GM18519 (cell line): ENCODE results near the gene CACNA2D4.

Experiments
- ATAC-seq: cut with Tn5 transposase; IDR thresholded peaks from one replicate; pipeline ENCODE4 v1.9.1; 2021; ENCODE audit warnings: mild to moderate bottlenecking, moderate library complexity; ENCODE audit not compliant: unreplicated experiment, low FRiP score

The CACNA2D4 gene

GRCh38 chr12:1794440-1795090 lies 123.9 kb downstream of the CACNA2D4 start:
- ATAC-seq, result no peak

DNA sequence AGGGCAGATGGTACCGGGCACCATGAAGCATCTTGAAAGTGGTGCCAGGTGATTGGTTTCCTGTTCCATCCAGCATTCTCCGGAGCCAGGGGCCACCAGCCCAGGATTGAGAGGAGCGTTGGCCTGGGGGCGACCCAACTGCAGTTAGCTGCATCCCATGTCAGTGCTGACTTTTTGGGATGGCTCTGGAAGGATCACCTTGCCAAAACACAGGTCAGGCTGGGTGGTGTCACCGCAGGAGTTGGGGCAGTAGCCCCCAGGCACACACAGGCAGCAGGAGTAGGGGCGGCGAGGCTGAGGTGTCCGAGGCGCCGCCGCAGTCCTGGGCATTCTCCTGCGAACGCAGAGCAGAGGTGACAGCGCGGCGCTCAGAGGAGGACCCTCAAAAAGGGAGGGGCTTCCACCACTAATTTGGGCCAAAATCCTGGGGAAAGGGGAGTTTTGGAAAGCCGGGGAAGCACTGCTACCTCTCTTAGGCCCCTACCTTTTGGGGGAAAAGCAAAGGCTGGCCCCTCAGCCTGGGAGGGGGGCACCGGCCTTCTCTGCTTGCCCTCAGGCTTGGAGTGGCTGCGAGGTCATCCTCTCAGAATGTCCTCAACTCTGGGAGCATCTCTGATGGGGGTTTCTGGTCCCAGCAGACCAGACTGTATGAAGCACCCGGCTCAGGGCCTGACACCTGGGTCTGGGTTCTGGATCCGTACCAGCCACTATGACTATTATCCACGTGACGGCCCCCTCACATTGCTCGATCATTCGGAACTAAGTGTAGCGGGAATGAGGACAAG lies 124.8 kb downstream of the CACNA2D4 start:
- no peak for ATAC-seq

- ATAC-seq, result no peak
These were observed 126.0 kb downstream of the CACNA2D4 start for GRCh38 chr12:1792406-1792805.

- no peak for ATAC-seq
These were observed 127.2 kb downstream of the CACNA2D4 start for GRCh38 chr12:1791104-1791841.

DNA sequence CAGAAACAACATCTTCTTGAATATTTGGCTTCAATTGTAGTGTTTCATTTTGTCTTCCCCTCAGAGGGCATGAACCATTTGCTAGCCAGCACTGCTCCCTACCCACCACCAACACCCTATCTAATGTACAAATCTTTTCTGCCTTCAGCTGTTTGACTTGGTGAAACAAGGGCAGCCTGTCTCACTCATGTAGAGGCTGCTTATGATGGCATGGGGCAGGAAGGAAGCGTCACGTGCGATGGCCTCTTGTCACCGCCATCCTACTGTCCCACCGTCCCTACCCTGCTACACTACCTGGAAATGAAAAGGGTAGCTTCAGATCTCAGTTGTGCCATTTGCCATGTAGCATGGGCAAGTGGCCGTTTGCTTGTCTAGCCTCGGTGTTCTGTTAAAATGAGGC lies 128.0 kb downstream of the CACNA2D4 start:
- no peak for ATAC-seq

GRCh38 chr12:1787714-1788113 lies 130.7 kb downstream of the CACNA2D4 start:
- no peak for ATAC-seq

GRCh38 chr12:1782215-1782614 lies 136.2 kb downstream of the CACNA2D4 start:
- no peak for ATAC-seq

GRCh38 chr12:1781772-1782171 lies 136.7 kb downstream of the CACNA2D4 start:
- ATAC-seq, result no peak

DNA sequence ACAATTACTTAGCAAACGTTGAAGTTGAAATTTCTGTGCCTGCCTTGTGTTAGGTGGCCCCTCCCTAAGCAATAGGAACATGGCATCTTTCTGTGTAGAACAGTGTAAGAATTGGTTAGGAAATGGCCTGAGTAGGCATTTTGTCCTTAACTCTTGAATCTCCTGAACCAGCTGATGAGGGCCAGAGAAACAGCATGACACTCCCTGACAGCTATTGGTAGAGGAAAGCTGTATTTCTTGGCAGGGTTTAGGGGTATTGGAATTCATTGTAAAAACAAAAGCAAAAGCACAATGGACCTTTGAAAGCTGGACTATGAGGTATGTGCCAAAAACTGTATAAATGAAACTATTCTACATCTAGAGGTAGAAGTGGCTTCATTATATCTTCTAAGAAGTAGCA lies 138.7 kb downstream of the CACNA2D4 start:
- ATAC-seq, result no peak

GRCh38 chr12:1778911-1779310 lies 139.5 kb downstream of the CACNA2D4 start:
- ATAC-seq, result no peak

DNA sequence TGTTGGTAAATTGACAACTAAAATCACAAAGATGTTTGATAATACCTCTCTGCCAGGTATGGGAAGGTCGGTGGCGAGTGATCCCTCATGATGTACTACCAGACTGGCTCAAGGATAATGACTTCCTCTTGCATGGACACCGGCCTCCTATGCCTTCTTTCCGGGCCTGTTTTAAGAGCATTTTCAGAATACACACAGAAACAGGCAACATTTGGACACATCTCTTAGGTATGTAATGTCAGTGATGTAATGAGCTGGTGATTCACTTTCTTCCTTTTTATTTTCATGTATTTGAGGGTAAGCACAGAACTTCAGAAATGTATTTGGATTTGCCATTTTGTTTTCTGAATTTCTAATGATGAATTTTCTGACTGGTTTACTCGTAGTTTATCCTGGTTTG lies 140.7 kb downstream of the CACNA2D4 start:
- ATAC-seq, result no peak

GRCh38 chr12:1776170-1776921 lies 142.1 kb downstream of the CACNA2D4 start:
- no peak for ATAC-seq

- ATAC-seq, result no peak
These were observed 144.4 kb downstream of the CACNA2D4 start for GRCh38 chr12:1773937-1774655.

GRCh38 chr12:1769809-1770494 lies 148.5 kb downstream of the CACNA2D4 start:
- ATAC-seq, result no peak

- no peak for ATAC-seq
These were observed 149.8 kb downstream of the CACNA2D4 start for GRCh38 chr12:1768615-1769014.

GRCh38 chr12:1767407-1768090 lies 150.9 kb downstream of the CACNA2D4 start:
- no peak for ATAC-seq

DNA sequence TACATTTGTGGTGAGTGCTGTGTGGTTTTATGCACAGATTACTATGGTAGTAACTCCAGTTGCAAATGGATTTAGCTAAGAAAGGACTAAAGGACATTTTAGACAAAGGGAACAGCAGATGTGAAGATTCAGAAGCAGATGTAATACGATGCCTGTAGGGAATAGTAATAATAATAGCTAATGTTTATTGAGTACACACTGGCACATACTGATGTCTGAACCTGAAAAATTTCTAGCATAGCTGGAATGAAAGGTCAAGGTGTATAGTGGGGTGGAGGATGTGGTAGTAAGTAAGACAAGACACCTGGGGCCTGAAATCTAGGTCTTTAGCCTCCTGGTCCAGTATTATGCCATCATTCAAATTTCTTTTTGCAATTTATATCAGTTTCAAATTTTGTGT lies 152.3 kb downstream of the CACNA2D4 start:
- no peak for ATAC-seq

DNA sequence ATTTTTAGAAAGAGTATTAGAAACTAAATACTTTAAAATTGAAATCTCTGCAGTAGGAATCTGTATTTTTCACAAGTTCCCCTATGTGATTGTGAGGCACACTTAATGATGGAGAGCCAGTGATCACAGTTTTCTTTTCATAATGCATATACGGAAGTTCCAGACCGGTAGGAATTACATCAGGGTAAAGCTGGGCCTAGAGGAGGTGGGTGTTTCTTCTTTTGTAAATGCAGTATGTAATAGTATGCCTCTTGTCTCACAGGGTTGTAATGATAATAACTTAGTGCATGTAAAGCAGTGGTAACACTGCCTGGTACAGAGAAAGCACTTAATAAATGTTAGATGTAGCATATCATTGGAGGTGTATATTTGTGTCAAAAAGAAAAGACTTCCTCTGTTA lies 155.3 kb downstream of the CACNA2D4 start:
- ATAC-seq, result no peak

DNA sequence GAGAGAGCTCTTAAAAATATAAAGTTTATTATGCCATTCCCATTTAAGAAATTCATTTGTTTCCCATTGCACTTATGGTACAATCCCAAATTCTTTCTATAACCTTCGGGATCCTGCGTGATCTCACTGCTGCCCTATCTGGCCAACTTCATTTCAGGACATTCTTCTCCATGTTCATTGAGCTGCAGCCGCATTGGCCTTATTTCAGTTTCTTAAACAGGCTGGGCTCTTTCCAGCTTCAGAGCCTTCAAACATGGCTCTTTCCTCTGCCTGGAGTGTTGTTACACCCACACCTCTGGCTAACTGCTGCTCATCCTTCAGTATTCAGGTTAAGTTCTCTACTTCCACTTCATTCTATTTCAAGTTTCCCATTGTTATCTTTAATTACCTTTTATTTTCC lies 156.6 kb downstream of the CACNA2D4 start:
- ATAC-seq, result no peak
